A549 (cell line): ENCODE measurements around the gene PLEKHN1. TPM values are rescaled to one million over a fixed set of nuclear protein-coding genes. Genes with fewer than 3 reads are reported as not detected.
A peak's percentile ranks its signal among the peaks of the same experiment; 100 is the strongest.
"Not testable (repeated sequence)": the region's sequence is repeated elsewhere in the genome, so short reads cannot be mapped to it uniquely, and the experiment has no call there.

Experiments used
- ATAC-seq, 2 experiments: fragments of 200-7000 bp in 1 of 2; fragments of >200 bp in 1 of 2; cut with Nextera tagmentation in 1 of 2; cut with Tn5 transposase in 1 of 2; 3 replicates each; pipeline versions ENCODE4 v1.8.0 to v1.9.1; 2018 to 2020; ENCODE audit warnings: mild to moderate bottlenecking in 1 of 2, moderate library complexity in 1 of 2
- CTCF ChIA-PET: fragments of 300-600 bp; sonication (Branson Sonifier 250); formaldehyde crosslinking; extraction: SDS; loops from one replicate; lab custom pipeline; 2021; ENCODE audit warnings: antibody characterized with exemption, inconsistent platforms; lab: Yijun Ruan, JAX
- POLR2A ChIA-PET: fragments of 350-600 bp; formaldehyde crosslinking; extraction: SDS; loops from one replicate; lab custom pipeline; 2021; ENCODE audit warnings: antibody characterized with exemption, inconsistent platforms; lab: Yijun Ruan, JAX
- DNase-seq, 2 experiments: peaks; one replicate each; pipeline versions ENCODE4 v3.0.0 to v3.0.0-alpha.2; 2011 to 2016; ENCODE audit warnings: low read depth in 1 of 2, low spot score in 1 of 2
- FAIRE-seq: peaks from 2 replicates; lab custom pipeline; 2011; peaks lifted over from hg19 to GRCh38; lab: Jason Lieb, UNC
- H3K27ac ChIP-seq, 2 experiments: fragments of >200 bp; sonication (Bioruptor Twin); formaldehyde crosslinking; 3 replicates each; pipeline ENCODE4 v1.5.1; 2016 to 2017
- H3K4me1 ChIP-seq: fragments of >200 bp; sonication (Bioruptor Twin); formaldehyde crosslinking; 3 replicates; pipeline ENCODE4 v1.6.1; 2016
- H3K4me2 ChIP-seq: fragments of >200 bp; sonication (Bioruptor Twin); formaldehyde crosslinking; 3 replicates; pipeline ENCODE4 v1.6.1; 2016
- H3K4me3 ChIP-seq: fragments of >200 bp; sonication (Bioruptor Twin); formaldehyde crosslinking; 3 replicates; pipeline ENCODE4 v1.5.1; 2016
- H3K9me3 ChIP-seq: fragments of >200 bp; sonication (Bioruptor Twin); formaldehyde crosslinking; 3 replicates; pipeline ENCODE4 v1.6.1; 2016
- CBX8 ChIP-seq: fragments of 200-600 bp; sonication (generic); IDR thresholded peaks from 2 replicates; pipeline ENCODE4 v1.6.1; 2016
- CEBPB ChIP-seq, 2 experiments: fragments of >200 bp in 1 of 2; sonication (Bioruptor Twin) in 1 of 2; formaldehyde crosslinking in 1 of 2; IDR thresholded peaks; 2 replicates each; pipeline ENCODE4 v1.6.1; 2012 to 2016
- EHF ChIP-seq: fragments of 250-450 bp; sonication (Bioruptor Pico); IDR thresholded peaks from 2 replicates; pipeline ENCODE4 v1.5.0; 2020; ENCODE audit warnings: mild to moderate bottlenecking
- EHMT2 ChIP-seq: fragments of 200-600 bp; sonication (generic); IDR thresholded peaks from 2 replicates; pipeline ENCODE4 v1.6.1; 2016; ENCODE audit warnings: antibody characterized with exemption, low read depth, mild to moderate bottlenecking, moderate library complexity
- EP300 ChIP-seq, 2 experiments: fragments of >200 bp; sonication (Bioruptor Twin); formaldehyde crosslinking; IDR thresholded peaks; 2 replicates in 1 of 2; 3 replicates in 1 of 2; pipeline ENCODE4 v1.6.1; 2016 to 2017
- FOXS1 ChIP-seq: fragments of 250-450 bp; sonication (Bioruptor Pico); IDR thresholded peaks from 2 replicates; pipeline ENCODE4 v1.5.0; 2020; ENCODE audit warnings: mild to moderate bottlenecking, moderate library complexity
- HDAC2 ChIP-seq: fragments of 200-600 bp; sonication (generic); IDR thresholded peaks from 2 replicates; pipeline ENCODE4 v1.6.1; 2016
- KDM5A ChIP-seq: fragments of 200-600 bp; sonication (generic); IDR thresholded peaks from 2 replicates; pipeline ENCODE4 v1.6.1; 2016; ENCODE audit warnings: antibody characterized with exemption, mild to moderate bottlenecking
- MYC ChIP-seq: IDR thresholded peaks from 2 replicates; pipeline ENCODE4 v1.6.1; 2012; ENCODE audit warnings: mild to moderate bottlenecking, inconsistent platforms, low read length, improper control_type of control experiment, borderline replicate concordance
- NFE2L2 ChIP-seq: fragments of 150-350 bp; conservative IDR thresholded peaks from 2 replicates; pipeline ENCODE4 v1.6.1; 2014; ENCODE audit warnings: low read length
- NR3C1 ChIP-seq: fragments of >200 bp; sonication (Bioruptor Twin); formaldehyde crosslinking; IDR thresholded peaks from 3 replicates; pipeline ENCODE4 v1.6.1; 2017
- POLR2AphosphoS2 ChIP-seq: conservative IDR thresholded peaks from 2 replicates; pipeline ENCODE4 v1.6.1; 2012; ENCODE audit warnings: low read length, improper control_type of control experiment, inconsistent platforms
- RAD21 ChIP-seq, 2 experiments: fragments of >200 bp in 1 of 2; sonication (Bioruptor Twin) in 1 of 2; formaldehyde crosslinking in 1 of 2; IDR thresholded peaks in 1 of 2; conservative IDR thresholded peaks in 1 of 2; 2 replicates in 1 of 2; 3 replicates in 1 of 2; pipeline ENCODE4 v1.6.1; 2012 to 2018; ENCODE audit warnings: inconsistent platforms in 1 of 2
- RARB ChIP-seq: fragments of 250-450 bp; sonication (Bioruptor Pico); IDR thresholded peaks from 2 replicates; pipeline ENCODE4 v1.8.0; 2021; ENCODE audit warnings: mild to moderate bottlenecking, moderate library complexity
- RNF2 ChIP-seq: fragments of 200-600 bp; sonication (generic); IDR thresholded peaks from 2 replicates; pipeline ENCODE4 v1.6.1; 2016; ENCODE audit warnings: low read depth, mild to moderate bottlenecking, antibody characterized with exemption, moderate library complexity, borderline replicate concordance
- SREBF2 ChIP-seq: fragments of 450-650 bp; IDR thresholded peaks from 2 replicates; pipeline ENCODE4 v1.6.1; 2014; ENCODE audit warnings: mild to moderate bottlenecking, moderate library complexity
- ZC3H11A ChIP-seq: fragments of 450-650 bp; IDR thresholded peaks from 2 replicates; pipeline ENCODE4 v1.6.1; 2014; ENCODE audit warnings: antibody characterized with exemption, mild to moderate bottlenecking
- ZFP36 ChIP-seq: fragments of 450-650 bp; IDR thresholded peaks from 2 replicates; pipeline ENCODE4 v1.6.1; 2014; ENCODE audit warnings: borderline replicate concordance; ENCODE audit not compliant: partially characterized antibody
- WGBS: methylation state at CpG from one replicate; pipeline ENCODE4 v1.1.6; 2017; ENCODE audit errors: missing lambda C conversion rate; 5-methylcytosine and 5-hydroxymethylcytosine counted together
- polyA plus RNA-seq, 4 experiments: library from polyadenylated mRNA; depleted of rRNA in 3 of 4; stranded (reverse); fragments of >200 nt; fragmentation: RNase III in 1 of 4; extraction: RNeasy Plus Mini Kit Qiagen cat#74134 plus additional on column Dnase treatment in 1 of 4; gene quantifications; 2 replicates in 3 of 4; 3 replicates in 1 of 4; pipeline ENCODE4 v1.2.3, GENCODE V29; 2011 to 2017
- TF ChIP-seq, protein P1 (sequence below): fragments of >200 bp; sonication (Bioruptor Twin); formaldehyde crosslinking; IDR thresholded peaks from 3 replicates; pipeline ENCODE4 v1.5.1; 2016
- TF ChIP-seq, protein P2 (sequence below): IDR thresholded peaks from 2 replicates; pipeline ENCODE4 v1.6.1; 2012
- TF ChIP-seq, protein P3 (sequence below): fragments of 450-650 bp; IDR thresholded peaks from 2 replicates; pipeline ENCODE4 v1.6.1; 2014; ENCODE audit warnings: antibody characterized with exemption
- TF ChIP-seq, protein P4 (sequence below): fragments of 150-350 bp; IDR thresholded peaks from 2 replicates; pipeline ENCODE4 v1.6.1; 2014; ENCODE audit warnings: low read depth, mild to moderate bottlenecking, low read length
- TF ChIP-seq, protein P5 (sequence below): fragments of >200 bp; sonication (Bioruptor Twin); formaldehyde crosslinking; IDR thresholded peaks from 3 replicates; pipeline ENCODE4 v1.6.1; 2016

Gene PLEKHN1
- polyA plus RNA-seq, 2 of the 4 experiments (the other 2 are of a cell fraction): 0.75 to 3.2 TPM

DNA sequence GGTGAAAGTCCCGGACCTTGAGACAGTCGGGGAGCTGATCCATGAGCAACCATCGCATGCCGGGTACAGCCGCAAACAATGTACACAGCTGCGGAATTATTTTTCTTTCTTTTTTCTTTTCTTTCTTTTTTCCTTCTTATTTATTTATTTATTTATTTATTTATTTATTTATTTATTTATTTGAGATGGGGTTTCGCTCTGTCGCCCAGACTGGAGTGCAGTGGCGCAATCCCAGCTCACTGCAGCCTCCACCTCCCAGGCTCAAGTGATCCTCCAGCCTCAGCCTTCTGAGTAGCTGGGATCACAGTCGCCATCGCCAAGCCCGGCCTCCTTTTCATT is 18.2 kb downstream of the PLEKHN1 start:
- POLR2A ChIA-PET: no interaction called here
- Histone ChIP-seq H3K9me3 (no peaks in the 10 kb centered on the region), H3K4me3 (0 out of 3 replicates have a peak overlapping the region, but pooled peaks have one; percentile 12), H3K27ac (peak overlapping the region in 1 of 2 experiments; percentile 68; a peak in 3 of 6 replicates), H3K4me1 (no peaks in the 10 kb centered on the region), H3K4me2 (peak overlapping the region; percentile 64)
- WGBS: 35% methylated on average over 11 of the region's 12 CpGs
- DNase-seq (no peak), ATAC-seq (peak; percentile 4 to 41; a peak in 3 of 6 replicates), FAIRE-seq (no peak)
- CTCF ChIA-PET: interaction anchor here (0.6 to 7.6 kb wide), 31 partner anchors 9 to 386 kb away, joined by 3 to 126 read pairs (median 3); partner anchors contain the start of genes HES4 and ISG15
- peak in 1 of 2 experiments; percentile 14; a peak in 1 of 5 replicates for TF ChIP-seq RAD21 (conservative IDR thresholded peaks at IDR 0.05 in 1 of 2, IDR thresholded peaks at IDR 0.05 in 1 of 2)
- TF ChIP-seq EHF: no peak
- TF ChIP-seq ZC3H11A: peak; percentile 38
- no peak for TF ChIP-seq KDM5A
- TF ChIP-seq HDAC2: no peak
- TF ChIP-seq CBX8: no peak
- peak in 1 of 2 experiments; percentile 35; a peak in 1 of 4 replicates for TF ChIP-seq CEBPB (IDR thresholded peaks at IDR 0.05)
- TF ChIP-seq, protein P1, sequence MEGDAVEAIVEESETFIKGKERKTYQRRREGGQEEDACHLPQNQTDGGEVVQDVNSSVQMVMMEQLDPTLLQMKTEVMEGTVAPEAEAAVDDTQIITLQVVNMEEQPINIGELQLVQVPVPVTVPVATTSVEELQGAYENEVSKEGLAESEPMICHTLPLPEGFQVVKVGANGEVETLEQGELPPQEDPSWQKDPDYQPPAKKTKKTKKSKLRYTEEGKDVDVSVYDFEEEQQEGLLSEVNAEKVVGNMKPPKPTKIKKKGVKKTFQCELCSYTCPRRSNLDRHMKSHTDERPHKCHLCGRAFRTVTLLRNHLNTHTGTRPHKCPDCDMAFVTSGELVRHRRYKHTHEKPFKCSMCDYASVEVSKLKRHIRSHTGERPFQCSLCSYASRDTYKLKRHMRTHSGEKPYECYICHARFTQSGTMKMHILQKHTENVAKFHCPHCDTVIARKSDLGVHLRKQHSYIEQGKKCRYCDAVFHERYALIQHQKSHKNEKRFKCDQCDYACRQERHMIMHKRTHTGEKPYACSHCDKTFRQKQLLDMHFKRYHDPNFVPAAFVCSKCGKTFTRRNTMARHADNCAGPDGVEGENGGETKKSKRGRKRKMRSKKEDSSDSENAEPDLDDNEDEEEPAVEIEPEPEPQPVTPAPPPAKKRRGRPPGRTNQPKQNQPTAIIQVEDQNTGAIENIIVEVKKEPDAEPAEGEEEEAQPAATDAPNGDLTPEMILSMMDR: peak; percentile 30; the same call in 1 of the 3 replicates

DNA sequence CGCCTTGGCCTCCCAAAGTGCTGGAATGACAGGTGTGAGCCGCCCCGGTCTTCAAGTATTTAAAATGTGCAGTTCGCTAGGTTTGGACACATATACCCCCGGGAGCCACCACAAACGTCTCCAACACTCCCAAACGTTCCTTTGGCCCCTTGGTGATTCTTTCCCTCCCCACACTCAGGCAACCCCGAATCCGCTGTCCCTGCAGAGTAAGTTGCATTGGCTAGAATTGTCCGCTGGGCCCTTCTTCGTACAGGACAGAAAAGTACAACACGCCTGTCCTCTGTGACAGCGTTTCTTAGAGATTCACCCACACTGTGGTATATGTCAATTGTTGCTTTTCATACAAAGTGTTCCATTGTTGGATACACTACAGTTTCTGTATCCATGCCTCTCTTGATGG is 18.8 kb downstream of the PLEKHN1 start:
- ATAC-seq: no peak
- POLR2A ChIA-PET: no interaction called here
- no peaks in the 10 kb centered on the region for H3K4me1 ChIP-seq
- H3K4me3 ChIP-seq: no peak overlapping the region
- 69% methylated on average over 13 of the region's 13 CpGs for WGBS
- FAIRE-seq: no peak
- H3K4me2 ChIP-seq: no peak overlapping the region
- CTCF ChIA-PET: interaction anchor here (0.7 to 7.6 kb wide), 13 partner anchors 9 to 330 kb away, joined by 3 to 126 read pairs (median 4); partner anchors contain the start of genes HES4 and ISG15
- no peak for DNase-seq
- TF ChIP-seq, protein P1: no peak
- TF ChIP-seq, protein P2, sequence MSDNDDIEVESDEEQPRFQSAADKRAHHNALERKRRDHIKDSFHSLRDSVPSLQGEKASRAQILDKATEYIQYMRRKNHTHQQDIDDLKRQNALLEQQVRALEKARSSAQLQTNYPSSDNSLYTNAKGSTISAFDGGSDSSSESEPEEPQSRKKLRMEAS: no peak
- TF ChIP-seq RNF2 (no peak), NFE2L2 (no peak), ZFP36 (no peak), MYC (no peak), POLR2AphosphoS2 (no peak), EP300 (IDR thresholded peaks at IDR 0.05) (no peak), RARB (no peak), NR3C1 (no peak), SREBF2 (no peak), FOXS1 (CRISPR knock-in tag) (no peak), EHMT2 (no peak), EHF (no peak)
- TF ChIP-seq, protein P3, sequence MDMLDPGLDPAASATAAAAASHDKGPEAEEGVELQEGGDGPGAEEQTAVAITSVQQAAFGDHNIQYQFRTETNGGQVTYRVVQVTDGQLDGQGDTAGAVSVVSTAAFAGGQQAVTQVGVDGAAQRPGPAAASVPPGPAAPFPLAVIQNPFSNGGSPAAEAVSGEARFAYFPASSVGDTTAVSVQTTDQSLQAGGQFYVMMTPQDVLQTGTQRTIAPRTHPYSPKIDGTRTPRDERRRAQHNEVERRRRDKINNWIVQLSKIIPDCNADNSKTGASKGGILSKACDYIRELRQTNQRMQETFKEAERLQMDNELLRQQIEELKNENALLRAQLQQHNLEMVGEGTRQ: no peak
- TF ChIP-seq, protein P4, sequence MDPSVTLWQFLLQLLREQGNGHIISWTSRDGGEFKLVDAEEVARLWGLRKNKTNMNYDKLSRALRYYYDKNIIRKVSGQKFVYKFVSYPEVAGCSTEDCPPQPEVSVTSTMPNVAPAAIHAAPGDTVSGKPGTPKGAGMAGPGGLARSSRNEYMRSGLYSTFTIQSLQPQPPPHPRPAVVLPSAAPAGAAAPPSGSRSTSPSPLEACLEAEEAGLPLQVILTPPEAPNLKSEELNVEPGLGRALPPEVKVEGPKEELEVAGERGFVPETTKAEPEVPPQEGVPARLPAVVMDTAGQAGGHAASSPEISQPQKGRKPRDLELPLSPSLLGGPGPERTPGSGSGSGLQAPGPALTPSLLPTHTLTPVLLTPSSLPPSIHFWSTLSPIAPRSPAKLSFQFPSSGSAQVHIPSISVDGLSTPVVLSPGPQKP: no peak
- TF ChIP-seq, protein P5, sequence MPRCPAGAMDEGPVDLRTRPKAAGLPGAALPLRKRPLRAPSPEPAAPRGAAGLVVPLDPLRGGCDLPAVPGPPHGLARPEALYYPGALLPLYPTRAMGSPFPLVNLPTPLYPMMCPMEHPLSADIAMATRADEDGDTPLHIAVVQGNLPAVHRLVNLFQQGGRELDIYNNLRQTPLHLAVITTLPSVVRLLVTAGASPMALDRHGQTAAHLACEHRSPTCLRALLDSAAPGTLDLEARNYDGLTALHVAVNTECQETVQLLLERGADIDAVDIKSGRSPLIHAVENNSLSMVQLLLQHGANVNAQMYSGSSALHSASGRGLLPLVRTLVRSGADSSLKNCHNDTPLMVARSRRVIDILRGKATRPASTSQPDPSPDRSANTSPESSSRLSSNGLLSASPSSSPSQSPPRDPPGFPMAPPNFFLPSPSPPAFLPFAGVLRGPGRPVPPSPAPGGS: no peak
- H3K9me3 ChIP-seq: no peaks in the 10 kb centered on the region
- no peak overlapping the region for H3K27ac ChIP-seq

DNA sequence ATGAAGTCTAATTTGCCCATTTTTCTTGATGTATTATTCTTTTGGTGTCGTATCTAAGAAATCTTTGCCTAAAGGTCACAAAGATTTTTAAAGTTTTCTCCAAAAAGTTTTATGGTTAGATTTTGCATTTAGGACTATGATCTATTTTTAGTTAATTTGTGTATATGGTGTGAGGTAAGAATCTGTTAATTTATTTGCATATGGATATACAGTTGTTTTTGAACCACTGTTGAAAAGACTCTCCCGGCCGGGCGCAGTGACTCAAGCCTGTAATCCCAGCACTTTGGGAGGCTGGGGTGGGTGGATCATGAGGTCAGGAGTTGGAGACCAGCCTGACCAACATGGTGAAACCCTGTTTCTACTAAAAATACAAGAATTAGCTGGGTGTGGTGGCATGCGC is 21.8 kb downstream of the PLEKHN1 start:
- H3K4me1 ChIP-seq, POLR2A ChIA-PET, DNase-seq, ATAC-seq, H3K27ac ChIP-seq, H3K4me2 ChIP-seq, FAIRE-seq, H3K4me3 ChIP-seq: not testable (repeated sequence)
- CTCF ChIA-PET: interaction anchor here (0.7 to 1.5 kb wide), 2 partner anchors 15 to 76 kb away, joined by 4 to 7 read pairs; no protein-coding TSS in a partner anchor
- peaks cover 14% of the 10 kb centered on the region; the same call in 2 of the 3 replicates for H3K9me3 ChIP-seq
- 79% methylated on average over 5 of the region's 5 CpGs for WGBS

DNA sequence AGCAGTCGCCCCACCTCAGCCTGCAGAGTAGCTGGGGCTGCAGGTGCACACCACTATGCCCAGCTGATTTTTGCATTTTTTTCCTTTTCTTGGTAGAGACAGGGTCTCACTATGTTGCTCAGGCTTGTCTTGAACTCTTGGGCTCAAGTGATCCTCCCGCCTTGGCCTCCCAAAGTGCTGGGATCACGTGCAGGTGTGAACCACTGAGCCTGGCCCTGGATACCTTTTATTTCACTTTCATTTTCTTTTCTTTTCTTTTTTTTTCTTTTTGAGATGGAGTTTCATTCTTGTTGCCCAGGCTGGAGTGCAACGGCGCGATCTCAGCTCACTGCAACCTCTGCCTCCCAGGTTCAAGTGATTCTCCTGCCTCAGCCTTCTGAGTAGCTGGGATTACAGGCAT is 25.0 kb downstream of the PLEKHN1 start:
- not testable (repeated sequence) for H3K4me2 ChIP-seq, ATAC-seq, H3K4me3 ChIP-seq, H3K4me1 ChIP-seq, FAIRE-seq, DNase-seq, H3K27ac ChIP-seq
- CTCF ChIA-PET: interaction anchor here (1.7 to 4.9 kb wide), 7 partner anchors 7 to 300 kb away, joined by 3 to 48 read pairs (median 7); no protein-coding TSS in a partner anchor
- POLR2A ChIA-PET: interaction anchor here (0.6 kb wide), 1 partner anchor 416 kb away, joined by 3 read pairs; the partner anchor contains the start of gene MRPL20
- H3K9me3 ChIP-seq: peaks cover 14% of the 10 kb centered on the region; the same call in 2 of the 3 replicates
- WGBS: 97% methylated on average over 6 of the region's 6 CpGs
